Caco-2 (cell line): ENCODE data around the gene MKLN1. TPM values are rescaled to one million over a fixed set of nuclear protein-coding genes. Genes with fewer than 3 reads are reported as not detected.

ENCODE experiments used
- BruUV-seq: library from RNA; stranded (reverse); fragments of 400-500 nt; replicated peaks from 2 replicates; lab custom pipeline; 2021; lab: Mats Ljungman, UMichigan
- CTCF ChIA-PET: fragments of 300-600 bp; sonication (Branson Sonifier 250); formaldehyde crosslinking; loops from one replicate; lab custom pipeline; 2022; ENCODE audit warnings: antibody characterized with exemption; lab: Charles Lee
- POLR2A ChIA-PET: fragments of 300-600 bp; sonication (Branson Sonifier 250); formaldehyde crosslinking; loops from one replicate; lab custom pipeline; 2022; ENCODE audit warnings: antibody characterized with exemption; lab: Charles Lee
- DNase-seq, 2 experiments: peaks; one replicate each; pipeline versions ENCODE4 v3.0.0 to v3.0.0-alpha.2; 2020 to 2022
- H3K27me3 ChIP-seq: replicated peaks from 2 replicates; pipeline ENCODE4 v1.6.0; 2011; ENCODE audit warnings: low read length; ENCODE audit not compliant: control insufficient read depth, insufficient read depth
- H3K36me3 ChIP-seq: 2 replicates; pipeline ENCODE4 v1.5.1; 2011; ENCODE audit warnings: low read length; ENCODE audit not compliant: control insufficient read depth, insufficient read depth
- H3K4me1 ChIP-seq: fragments of 250-450 bp; sonication (Bioruptor Pico); 2 replicates; pipeline ENCODE4 v1.5.1; 2020; ENCODE audit warnings: mild to moderate bottlenecking
- H3K4me3 ChIP-seq: 2 replicates; pipeline ENCODE4 v1.5.1; 2011; ENCODE audit warnings: low read depth, mild to moderate bottlenecking, control low read depth, low read length
- H3K9me3 ChIP-seq: fragments of 250-450 bp; sonication (Bioruptor Pico); 2 replicates; pipeline ENCODE4 v1.5.1; 2020; ENCODE audit warnings: mild to moderate bottlenecking, moderate library complexity
- H3K27ac Mint-ChIP-seq: one replicate; pipeline ENCODE4 v1.8.0; 2022; ENCODE audit warnings: mixed read lengths; ENCODE audit not compliant: unreplicated experiment
- H3K27me3 Mint-ChIP-seq: one replicate; pipeline ENCODE4 v1.8.0; 2022; ENCODE audit warnings: mixed read lengths; ENCODE audit not compliant: insufficient read depth, unreplicated experiment
- H3K36me3 Mint-ChIP-seq: one replicate; pipeline ENCODE4 v1.8.0; 2022; ENCODE audit warnings: mild to moderate bottlenecking, mixed read lengths; ENCODE audit not compliant: insufficient read depth, unreplicated experiment
- H3K4me1 Mint-ChIP-seq: one replicate; pipeline ENCODE4 v1.8.0; 2022; ENCODE audit warnings: low read depth, mixed read lengths; ENCODE audit not compliant: unreplicated experiment
- H3K4me3 Mint-ChIP-seq: one replicate; pipeline ENCODE4 v1.8.0; 2022; ENCODE audit warnings: mild to moderate bottlenecking, moderate library complexity, mixed read lengths; ENCODE audit not compliant: unreplicated experiment
- H3K9me3 Mint-ChIP-seq: one replicate; pipeline ENCODE4 v1.8.0; 2022; ENCODE audit warnings: mixed read lengths; ENCODE audit not compliant: unreplicated experiment
- intact Hi-C: fragments of 100-400 bp; cut with micrococcal nuclease; formaldehyde crosslinking; loops from one replicate; pipeline ENCODE4 v1.10.0; 2022; ENCODE audit not compliant: unreplicated experiment
- total RNA-seq: library from RNA; stranded (reverse); gene quantifications from 2 replicates; pipeline ENCODE4 v1.2.3, GENCODE V29; 2022
- TF ChIP-seq, protein P1 (sequence below), 2 experiments: fragments of 200-600 bp in 1 of 2; IDR thresholded peaks; 1 replicate in 1 of 2; 2 replicates in 1 of 2; pipeline versions ENCODE4 v1.5.1 to v1.8.0; 2011 to 2022; ENCODE audit warnings: antibody characterized with exemption in 1 of 2, control low read depth in 1 of 2, inconsistent platforms in 1 of 2, low read depth in 1 of 2, low read length in 1 of 2, mild to moderate bottlenecking in 1 of 2, moderate library complexity in 1 of 2; ENCODE audit not compliant: insufficient read depth in 1 of 2, severe bottlenecking in 1 of 2, unreplicated experiment in 1 of 2

MKLN1 gene
- total RNA-seq, 1 experiment from 2014 or later, result 55.6 TPM

DNA sequence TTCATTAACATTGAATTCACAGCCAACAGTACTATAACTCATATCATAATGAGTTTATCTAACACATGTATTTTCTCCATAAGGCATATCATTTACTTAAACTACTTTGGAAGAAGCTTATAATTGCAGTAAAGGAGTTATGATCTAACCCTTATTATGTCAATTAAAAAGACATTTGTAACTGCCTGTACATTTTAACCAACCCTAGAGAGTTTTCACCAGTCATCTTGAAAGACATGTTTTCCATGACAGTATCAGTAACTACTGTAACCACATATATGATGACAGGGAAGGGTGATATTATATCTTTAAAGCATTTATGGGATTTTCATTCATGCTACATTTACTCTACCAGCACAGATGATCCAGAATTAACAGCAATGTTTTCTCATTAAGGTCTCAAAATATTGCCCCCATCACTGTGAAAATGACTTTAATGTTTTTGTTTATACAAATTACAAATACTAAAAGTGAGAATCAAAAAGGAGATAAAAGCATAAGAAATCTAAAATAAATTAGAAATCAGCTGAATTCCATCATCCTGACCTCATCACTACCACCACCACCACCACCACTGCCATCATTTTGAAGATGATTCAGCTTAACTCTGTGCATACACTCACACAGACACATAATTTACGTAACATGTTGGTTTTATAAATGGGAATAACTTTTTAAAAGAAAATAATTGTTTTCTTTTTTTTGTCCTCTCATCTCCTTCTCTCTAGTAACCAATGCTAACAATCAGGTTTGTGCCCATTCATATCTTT lies 53.6 kb downstream of the MKLN1 start:
- TF ChIP-seq, protein P1, sequence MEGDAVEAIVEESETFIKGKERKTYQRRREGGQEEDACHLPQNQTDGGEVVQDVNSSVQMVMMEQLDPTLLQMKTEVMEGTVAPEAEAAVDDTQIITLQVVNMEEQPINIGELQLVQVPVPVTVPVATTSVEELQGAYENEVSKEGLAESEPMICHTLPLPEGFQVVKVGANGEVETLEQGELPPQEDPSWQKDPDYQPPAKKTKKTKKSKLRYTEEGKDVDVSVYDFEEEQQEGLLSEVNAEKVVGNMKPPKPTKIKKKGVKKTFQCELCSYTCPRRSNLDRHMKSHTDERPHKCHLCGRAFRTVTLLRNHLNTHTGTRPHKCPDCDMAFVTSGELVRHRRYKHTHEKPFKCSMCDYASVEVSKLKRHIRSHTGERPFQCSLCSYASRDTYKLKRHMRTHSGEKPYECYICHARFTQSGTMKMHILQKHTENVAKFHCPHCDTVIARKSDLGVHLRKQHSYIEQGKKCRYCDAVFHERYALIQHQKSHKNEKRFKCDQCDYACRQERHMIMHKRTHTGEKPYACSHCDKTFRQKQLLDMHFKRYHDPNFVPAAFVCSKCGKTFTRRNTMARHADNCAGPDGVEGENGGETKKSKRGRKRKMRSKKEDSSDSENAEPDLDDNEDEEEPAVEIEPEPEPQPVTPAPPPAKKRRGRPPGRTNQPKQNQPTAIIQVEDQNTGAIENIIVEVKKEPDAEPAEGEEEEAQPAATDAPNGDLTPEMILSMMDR (IDR thresholded peaks at IDR 0.05; ENCODE audit: insufficient read depth in 1 of 2, low read depth in 1 of 2, low read length in 1 of 2, severe bottlenecking in 1 of 2, unreplicated experiment in 1 of 2), result no peak
- no peaks in the 10 kb centered on the region for H3K9me3 Mint-ChIP-seq
- H3K4me3 Mint-ChIP-seq, result no peak overlapping the region
- intact Hi-C loops, result no loop called here
- no peaks in the 10 kb centered on the region for H3K4me1 ChIP-seq
- H3K4me1 Mint-ChIP-seq, result no peaks in the 10 kb centered on the region
- no peaks in the 10 kb centered on the region for H3K36me3 ChIP-seq
- no peaks in the 10 kb centered on the region for H3K9me3 ChIP-seq
- no TSS peak for BruUV-seq
- POLR2A ChIA-PET, result no interaction called here
- peaks cover 14% of the 10 kb centered on the region for H3K36me3 Mint-ChIP-seq
- CTCF ChIA-PET, result no interaction called here
- H3K27me3 Mint-ChIP-seq, result no peaks in the 10 kb centered on the region
- H3K27ac Mint-ChIP-seq, result no peak overlapping the region
- no peaks in the 10 kb centered on the region for H3K27me3 ChIP-seq
- H3K4me3 ChIP-seq, result no peak overlapping the region
- no peak for DNase-seq

DNA sequence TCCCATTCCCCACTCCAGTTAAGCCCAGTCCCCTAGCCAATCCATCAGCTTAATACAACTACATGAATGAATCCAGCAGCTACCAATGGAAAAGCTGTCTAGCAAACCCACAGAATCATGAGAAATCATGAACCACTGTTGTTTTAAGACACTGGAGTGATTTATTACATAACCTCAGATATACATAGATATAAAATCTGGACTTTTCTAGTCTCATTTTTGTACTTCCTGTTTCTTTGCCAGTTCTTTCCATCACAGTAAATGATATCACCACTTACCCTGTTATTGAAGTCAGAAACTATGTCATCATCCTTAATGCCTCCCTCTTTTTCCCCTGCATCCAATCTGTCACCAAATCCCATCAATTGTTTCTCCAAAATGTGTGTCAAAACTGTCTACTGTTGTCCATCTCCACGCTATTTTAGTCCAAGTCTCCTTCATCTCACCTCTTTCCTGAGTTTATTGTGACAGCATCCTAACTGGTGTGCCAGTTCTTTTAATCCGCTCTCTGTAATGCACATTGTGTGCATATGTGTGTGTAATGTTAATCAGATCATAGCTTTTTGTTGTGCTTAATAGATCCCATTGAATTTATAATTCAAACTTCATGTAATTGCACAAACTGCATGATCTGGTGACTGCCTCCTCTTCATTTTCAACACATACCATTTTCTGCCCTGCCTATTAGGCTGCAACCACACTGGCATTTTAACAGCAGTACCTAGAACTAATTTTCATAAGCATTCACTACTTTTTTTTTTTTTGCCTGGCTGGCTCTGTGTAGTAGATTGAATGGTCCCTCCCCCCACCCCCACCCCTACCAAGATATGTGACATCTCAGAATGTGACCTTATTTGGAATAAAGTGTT lies 56.0 kb downstream of the MKLN1 start:
- H3K4me3 Mint-ChIP-seq, result no peak overlapping the region
- peaks cover 16% of the 10 kb centered on the region for H3K36me3 Mint-ChIP-seq
- H3K27me3 Mint-ChIP-seq, result no peaks in the 10 kb centered on the region
- H3K27ac Mint-ChIP-seq, result peak overlapping the region; percentile 1
- H3K4me3 ChIP-seq, result no peak overlapping the region
- H3K9me3 Mint-ChIP-seq, result no peaks in the 10 kb centered on the region
- CTCF ChIA-PET, result no interaction called here
- POLR2A ChIA-PET, result no interaction called here
- H3K9me3 ChIP-seq, result no peaks in the 10 kb centered on the region
- no peaks in the 10 kb centered on the region for H3K4me1 ChIP-seq
- H3K27me3 ChIP-seq, result no peaks in the 10 kb centered on the region
- no peaks in the 10 kb centered on the region for H3K36me3 ChIP-seq
- TF ChIP-seq, protein P1 (IDR thresholded peaks at IDR 0.05; ENCODE audit: insufficient read depth in 1 of 2, low read depth in 1 of 2, low read length in 1 of 2, severe bottlenecking in 1 of 2, unreplicated experiment in 1 of 2), result no peak
- H3K4me1 Mint-ChIP-seq, result no peaks in the 10 kb centered on the region
- intact Hi-C loops, result no loop called here
- DNase-seq, result no peak
- BruUV-seq, result no TSS peak

- Mint-ChIP-seq H3K27me3 (no peaks in the 10 kb centered on the region), H3K9me3 (no peaks in the 10 kb centered on the region), H3K36me3 (peaks cover 11% of the 10 kb centered on the region), H3K27ac (no peak overlapping the region), H3K4me3 (no peak overlapping the region), H3K4me1 (no peaks in the 10 kb centered on the region)
- Histone ChIP-seq H3K27me3 (no peaks in the 10 kb centered on the region), H3K36me3 (no peaks in the 10 kb centered on the region), H3K9me3 (no peaks in the 10 kb centered on the region), H3K4me3 (no peak overlapping the region), H3K4me1 (no peaks in the 10 kb centered on the region)
- CTCF ChIA-PET, result no interaction called here
- POLR2A ChIA-PET, result no interaction called here
- BruUV-seq, result no TSS peak
- TF ChIP-seq, protein P1 (IDR thresholded peaks at IDR 0.05; ENCODE audit: insufficient read depth in 1 of 2, low read depth in 1 of 2, low read length in 1 of 2, severe bottlenecking in 1 of 2, unreplicated experiment in 1 of 2), result no peak
- intact Hi-C loops, result no loop called here
- DNase-seq, result no peak
These were observed 56.6 kb downstream of the MKLN1 start for GRCh38 chr7:131384286-131384635.
